ENCODE results near the gene LMTK2.

GRCh38 chr7:98057157-98057556 is 49.5 kb upstream of the LMTK2 start:
- TF ChIP-seq TAF1 (IDR thresholded peaks at IDR 0.05; ENCODE audit: low read depth, low read length), result no peak
- no peak for TF ChIP-seq POLR2A (IDR thresholded peaks at IDR 0.05; ENCODE audit: low read depth, low read length)
- no peak for TF ChIP-seq POLR2AphosphoS5 (IDR thresholded peaks at IDR 0.05; ENCODE audit: low read depth, low read length)
- no peak for TF ChIP-seq SPI1 (IDR thresholded peaks at IDR 0.05; ENCODE audit: low read depth, low read length)
- TF ChIP-seq PAX5 (IDR thresholded peaks at IDR 0.05; ENCODE audit: insufficient read depth, low read length, severe bottlenecking), result no peak
- no peak for TF ChIP-seq POU2F2 (IDR thresholded peaks at IDR 0.05; ENCODE audit: low read depth, low read length)
